MCF 10A (cell line): Measurements from ENCODE around the gene AP1S3. TPM values are rescaled to one million over a fixed set of nuclear protein-coding genes. Genes with fewer than 3 reads are reported as not detected.
"Not testable (repeated sequence)": the region's sequence is repeated elsewhere in the genome, so short reads cannot be mapped to it uniquely, and the experiment has no call there.

Experiments
- BruUV-seq: library from RNA; stranded (reverse); fragments of 400-500 nt; replicated peaks from 2 replicates; lab custom pipeline; 2021; lab: Mats Ljungman, UMichigan
- CTCF ChIA-PET: fragments of 300-600 bp; sonication (Branson Sonifier 250); formaldehyde crosslinking; extraction: SDS; loops from one replicate; lab custom pipeline; 2021; ENCODE audit warnings: antibody characterized with exemption, inconsistent platforms; lab: Yijun Ruan, JAX
- POLR2A ChIA-PET: fragments of 300-600, 350-650 bp; sonication (Branson Sonifier 250); formaldehyde crosslinking; extraction: SDS; loops from one replicate; lab custom pipeline; 2020; ENCODE audit warnings: antibody characterized with exemption, inconsistent platforms; lab: Yijun Ruan, JAX
- DNase-seq: peaks from one replicate; pipeline ENCODE4 v3.0.0-alpha.2; 2018; ENCODE audit not compliant: unreplicated experiment
- H3K27ac Mint-ChIP-seq: one replicate; pipeline ENCODE4 v1.8.0; 2022; ENCODE audit warnings: mild to moderate bottlenecking, low read depth, mixed read lengths; ENCODE audit not compliant: unreplicated experiment
- H3K27me3 Mint-ChIP-seq: one replicate; pipeline ENCODE4 v1.8.0; 2022; ENCODE audit warnings: mixed read lengths; ENCODE audit not compliant: insufficient read depth, unreplicated experiment
- H3K36me3 Mint-ChIP-seq: one replicate; pipeline ENCODE4 v1.8.0; 2022; ENCODE audit warnings: mild to moderate bottlenecking, moderate library complexity, mixed read lengths; ENCODE audit not compliant: insufficient read depth, unreplicated experiment
- H3K4me1 Mint-ChIP-seq: one replicate; pipeline ENCODE4 v1.8.0; 2022; ENCODE audit warnings: mixed read lengths; ENCODE audit not compliant: insufficient read depth, unreplicated experiment
- H3K4me3 Mint-ChIP-seq: one replicate; pipeline ENCODE4 v1.8.0; 2022; ENCODE audit warnings: mild to moderate bottlenecking, moderate library complexity, mixed read lengths; ENCODE audit not compliant: unreplicated experiment
- H3K9me3 Mint-ChIP-seq: one replicate; pipeline ENCODE4 v1.8.0; 2022; ENCODE audit warnings: mixed read lengths; ENCODE audit not compliant: unreplicated experiment
- CTCF ChIP-seq: fragments of 200-600 bp; IDR thresholded peaks from one replicate; pipeline ENCODE4 v1.8.0; 2022; ENCODE audit warnings: antibody characterized with exemption, mild to moderate bottlenecking; ENCODE audit not compliant: unreplicated experiment
- intact Hi-C: fragments of 100-400 bp; cut with micrococcal nuclease; formaldehyde crosslinking; loops from 2 replicates; pipeline ENCODE4 v1.14.1; 2022
- total RNA-seq: library from RNA; stranded (reverse); gene quantifications from 2 replicates; pipeline ENCODE4 v1.2.3, GENCODE V29; 2022

The AP1S3 gene
- total RNA-seq, 1 experiment from 2014 or later, result 57.7 TPM

- no peak for TF ChIP-seq CTCF
- Mint-ChIP-seq H3K27ac (no peak overlapping the region), H3K4me3 (no peak overlapping the region), H3K9me3 (no peaks in the 10 kb centered on the region), H3K4me1 (peaks cover 8% of the 10 kb centered on the region), H3K36me3 (peaks cover 69% of the 10 kb centered on the region), H3K27me3 (no peaks in the 10 kb centered on the region)
- CTCF ChIA-PET, result interaction anchor here (0.8 kb wide), 1 partner anchor 910 kb away, joined by 3 read pairs; no protein-coding TSS in a partner anchor
- DNase-seq, result no peak
- intact Hi-C loops, result no loop called here
- POLR2A ChIA-PET, result no interaction called here
- BruUV-seq, result no TSS peak
These were observed 45.3 kb upstream of the AP1S3 start for GRCh38 chr2:223882715-223883114.

GRCh38 chr2:223880796-223881195 is 43.4 kb upstream of the AP1S3 start:
- BruUV-seq, result no TSS peak
- DNase-seq, result no peak

GRCh38 chr2:223877721-223878410 is 40.5 kb upstream of the AP1S3 start:
- POLR2A ChIA-PET, result no interaction called here
- no peak overlapping the region for H3K27ac Mint-ChIP-seq
- H3K4me3 Mint-ChIP-seq, result no peak overlapping the region
- H3K4me1 Mint-ChIP-seq, result no peaks in the 10 kb centered on the region
- BruUV-seq, result TSS peak; percentile 28
- H3K9me3 Mint-ChIP-seq, result no peaks in the 10 kb centered on the region
- CTCF ChIA-PET, result interaction anchor here (0.7 kb wide), 1 partner anchor 184 kb away, joined by 3 read pairs; no protein-coding TSS in a partner anchor
- TF ChIP-seq CTCF, result no peak
- H3K36me3 Mint-ChIP-seq, result peaks cover 57% of the 10 kb centered on the region
- intact Hi-C loops, result no loop called here
- DNase-seq, result no peak
- no peaks in the 10 kb centered on the region for H3K27me3 Mint-ChIP-seq

More at GRCh38 chr2:223880796-223881195, 43.4 kb upstream of the AP1S3 start:
- TF ChIP-seq CTCF, result no peak
- H3K36me3 Mint-ChIP-seq, result peaks cover 66% of the 10 kb centered on the region
- H3K9me3 Mint-ChIP-seq, result no peaks in the 10 kb centered on the region
- intact Hi-C loops, result no loop called here
- no peaks in the 10 kb centered on the region for H3K4me1 Mint-ChIP-seq
- POLR2A ChIA-PET, result interaction anchor here (0.6 to 1.0 kb wide), 2 partner anchors 18 to 20 kb away, joined by 3 to 4 read pairs; no protein-coding TSS in a partner anchor
- CTCF ChIA-PET, result interaction anchor here (0.5 kb wide), 1 partner anchor 166 kb away, joined by 3 read pairs; no protein-coding TSS in a partner anchor
- no peak overlapping the region for H3K27ac Mint-ChIP-seq
- H3K27me3 Mint-ChIP-seq, result no peaks in the 10 kb centered on the region
- H3K4me3 Mint-ChIP-seq, result no peak overlapping the region

- no peaks in the 10 kb centered on the region for H3K9me3 Mint-ChIP-seq
- POLR2A ChIA-PET, result interaction anchor here (0.8 to 1.5 kb wide), 2 partner anchors 12 to 20 kb away, joined by 4 to 6 read pairs; no protein-coding TSS in a partner anchor
These were observed 36.3 kb upstream of the AP1S3 start for GRCh38 chr2:223873672-223874071.

GRCh38 chr2:223872772-223873171 is 35.4 kb upstream of the AP1S3 start:
- BruUV-seq, H3K9me3 Mint-ChIP-seq, intact Hi-C loops, H3K27me3 Mint-ChIP-seq, H3K4me3 Mint-ChIP-seq, H3K4me1 Mint-ChIP-seq, H3K27ac Mint-ChIP-seq, DNase-seq: not testable (repeated sequence)
- ChIA-PET CTCF (interaction anchor here (1.6 kb wide), 1 partner anchor 901 kb away, joined by 7 read pairs; no protein-coding TSS in a partner anchor), POLR2A (interaction anchor here (0.8 kb wide), 1 partner anchor 38 kb away, joined by 3 read pairs; no protein-coding TSS in a partner anchor)
- peaks cover 45% of the 10 kb centered on the region for H3K36me3 Mint-ChIP-seq

More at GRCh38 chr2:223873672-223874071, 36.3 kb upstream of the AP1S3 start:
- no peak for TF ChIP-seq CTCF
- DNase-seq, result no peak
- Mint-ChIP-seq H3K4me1 (peaks cover 5% of the 10 kb centered on the region), H3K27me3 (no peaks in the 10 kb centered on the region), H3K4me3 (no peak overlapping the region), H3K27ac (no peak overlapping the region), H3K36me3 (peaks cover 54% of the 10 kb centered on the region)
- CTCF ChIA-PET, result interaction anchor here (0.7 to 1.9 kb wide), 3 partner anchors 12 to 97 kb away, joined by 3 to 5 read pairs (median 3); no protein-coding TSS in a partner anchor
- no TSS peak for BruUV-seq
- intact Hi-C loops, result no loop called here

- POLR2A ChIA-PET, result interaction anchor here (0.5 to 0.8 kb wide), 2 partner anchors 10 to 145 kb away, joined by 3 to 4 read pairs; no protein-coding TSS in a partner anchor
- BruUV-seq, H3K27me3 Mint-ChIP-seq, H3K9me3 Mint-ChIP-seq, H3K4me1 Mint-ChIP-seq, DNase-seq, intact Hi-C loops, H3K4me3 Mint-ChIP-seq: not testable (repeated sequence)
- CTCF ChIA-PET, result interaction anchor here (1.6 kb wide), 1 partner anchor 900 kb away, joined by 7 read pairs; no protein-coding TSS in a partner anchor
- Mint-ChIP-seq H3K36me3 (peaks cover 36% of the 10 kb centered on the region), H3K27ac (peak overlapping the region; percentile 59)
These were observed 34.3 kb upstream of the AP1S3 start for GRCh38 chr2:223871661-223872060.
